ENCODE data around the gene GPR155. TPM values are rescaled to one million over a fixed set of nuclear protein-coding genes. Genes with fewer than 3 reads are reported as not detected.
"Not testable (repeated sequence)": the region's sequence is repeated elsewhere in the genome, so short reads cannot be mapped to it uniquely, and the experiment has no call there.

Gene GPR155
- total and polyA plus RNA-seq, 7 donors: 1.0 to 9.7 (median 5.1) TPM

DNA sequence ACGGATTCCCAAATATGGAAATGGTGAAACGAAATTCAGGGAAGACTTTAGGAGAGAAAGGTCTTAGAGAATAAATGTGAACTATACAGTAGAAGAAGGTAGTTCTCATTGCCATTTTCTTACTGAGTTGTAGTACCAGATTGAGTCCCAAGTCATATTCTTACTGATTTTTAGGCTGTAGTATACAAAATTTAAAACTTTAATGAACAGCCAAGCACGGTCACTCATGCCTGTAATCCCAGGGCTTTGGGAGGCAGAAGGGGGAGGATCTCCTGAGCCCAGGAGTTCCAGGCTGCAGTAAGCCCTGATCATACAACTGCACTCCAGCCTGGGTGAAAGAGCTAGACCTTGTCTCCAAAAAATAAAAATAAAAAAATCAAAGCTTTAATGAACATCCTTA, 89.1 kb downstream of the GPR155 start:
- ATAC-seq: no peak
- H3K9me3 ChIP-seq: no peaks in the 10 kb centered on the region
- H3K4me1 ChIP-seq: peaks cover 22% of the 10 kb centered on the region
- no peak overlapping the region for H3K27ac ChIP-seq
- DNase-seq: no peak
- 70 to 78% (median 72%) methylated on average over 3 of the region's 3 CpGs for WGBS, 3 donors
- peaks cover 4 to 39% of the 10 kb centered on the region in 2 donors for H3K36me3 ChIP-seq (ENCODE audit: insufficient read depth in 1 of 2, low read depth in 1 of 2)
- intact Hi-C loops (cut with DNase I): no loop called here
- no peaks in the 10 kb centered on the region for H3K27me3 ChIP-seq (ENCODE audit: insufficient read depth in 3 of 3, low read length in 2 of 3)
- H3K4me3 ChIP-seq: no peak overlapping the region
- TF ChIP-seq, protein P1, sequence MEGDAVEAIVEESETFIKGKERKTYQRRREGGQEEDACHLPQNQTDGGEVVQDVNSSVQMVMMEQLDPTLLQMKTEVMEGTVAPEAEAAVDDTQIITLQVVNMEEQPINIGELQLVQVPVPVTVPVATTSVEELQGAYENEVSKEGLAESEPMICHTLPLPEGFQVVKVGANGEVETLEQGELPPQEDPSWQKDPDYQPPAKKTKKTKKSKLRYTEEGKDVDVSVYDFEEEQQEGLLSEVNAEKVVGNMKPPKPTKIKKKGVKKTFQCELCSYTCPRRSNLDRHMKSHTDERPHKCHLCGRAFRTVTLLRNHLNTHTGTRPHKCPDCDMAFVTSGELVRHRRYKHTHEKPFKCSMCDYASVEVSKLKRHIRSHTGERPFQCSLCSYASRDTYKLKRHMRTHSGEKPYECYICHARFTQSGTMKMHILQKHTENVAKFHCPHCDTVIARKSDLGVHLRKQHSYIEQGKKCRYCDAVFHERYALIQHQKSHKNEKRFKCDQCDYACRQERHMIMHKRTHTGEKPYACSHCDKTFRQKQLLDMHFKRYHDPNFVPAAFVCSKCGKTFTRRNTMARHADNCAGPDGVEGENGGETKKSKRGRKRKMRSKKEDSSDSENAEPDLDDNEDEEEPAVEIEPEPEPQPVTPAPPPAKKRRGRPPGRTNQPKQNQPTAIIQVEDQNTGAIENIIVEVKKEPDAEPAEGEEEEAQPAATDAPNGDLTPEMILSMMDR (IDR thresholded peaks at IDR 0.05): no peak

DNA sequence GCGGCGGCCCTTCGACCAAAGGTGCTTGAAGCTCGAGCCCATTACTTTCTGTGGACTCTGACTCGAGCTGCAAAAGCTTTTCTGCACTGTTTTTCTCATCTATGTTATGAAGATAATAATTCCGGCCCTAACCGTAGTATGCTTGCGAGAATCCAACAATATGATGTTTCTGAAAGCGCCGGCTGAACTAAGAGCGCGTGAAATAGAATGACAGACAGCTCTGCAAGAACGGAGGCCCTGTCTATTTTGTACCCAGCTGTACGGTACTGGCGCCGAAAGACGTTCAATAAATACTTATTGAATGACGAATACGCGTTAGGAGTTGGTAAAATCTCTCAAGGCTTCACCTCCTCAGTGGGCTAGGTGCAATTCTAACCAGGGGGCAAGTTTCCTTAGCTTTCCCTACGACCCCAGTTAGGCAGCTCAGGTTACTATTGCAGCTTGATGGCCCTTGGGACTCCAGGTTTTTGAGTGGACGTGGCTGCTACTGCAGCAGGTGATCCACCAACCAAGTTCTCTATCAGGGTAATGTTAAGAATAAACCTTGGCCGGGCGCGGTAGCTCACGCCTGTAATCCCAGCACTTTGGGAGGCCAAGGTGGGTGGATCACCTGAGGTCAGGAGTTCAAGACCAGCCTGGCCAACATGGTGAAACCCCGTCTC, 90.7 kb downstream of the GPR155 start:
- H3K27ac ChIP-seq: peak overlapping the region; percentile 88
- DNase-seq (no peak), ATAC-seq (peak; percentile 31 to 59 (median 38))
- TF ChIP-seq, protein P1 (IDR thresholded peaks at IDR 0.05): no peak
- intact Hi-C loops (cut with DNase I): no loop called here
- H3K9me3 ChIP-seq: no peaks in the 10 kb centered on the region
- 8 to 14% (median 12%) methylated on average over 27 of the region's 27 CpGs for WGBS, 3 donors
- H3K4me3 ChIP-seq: peak overlapping the region; percentile 83
- H3K4me1 ChIP-seq: peaks cover 22% of the 10 kb centered on the region
- no peaks in the 10 kb centered on the region for H3K27me3 ChIP-seq (ENCODE audit: insufficient read depth in 3 of 3, low read length in 2 of 3)
- H3K36me3 ChIP-seq (ENCODE audit: insufficient read depth in 1 of 2, low read depth in 1 of 2): peaks cover 0 to 28% of the 10 kb centered on the region in 2 donors

DNA sequence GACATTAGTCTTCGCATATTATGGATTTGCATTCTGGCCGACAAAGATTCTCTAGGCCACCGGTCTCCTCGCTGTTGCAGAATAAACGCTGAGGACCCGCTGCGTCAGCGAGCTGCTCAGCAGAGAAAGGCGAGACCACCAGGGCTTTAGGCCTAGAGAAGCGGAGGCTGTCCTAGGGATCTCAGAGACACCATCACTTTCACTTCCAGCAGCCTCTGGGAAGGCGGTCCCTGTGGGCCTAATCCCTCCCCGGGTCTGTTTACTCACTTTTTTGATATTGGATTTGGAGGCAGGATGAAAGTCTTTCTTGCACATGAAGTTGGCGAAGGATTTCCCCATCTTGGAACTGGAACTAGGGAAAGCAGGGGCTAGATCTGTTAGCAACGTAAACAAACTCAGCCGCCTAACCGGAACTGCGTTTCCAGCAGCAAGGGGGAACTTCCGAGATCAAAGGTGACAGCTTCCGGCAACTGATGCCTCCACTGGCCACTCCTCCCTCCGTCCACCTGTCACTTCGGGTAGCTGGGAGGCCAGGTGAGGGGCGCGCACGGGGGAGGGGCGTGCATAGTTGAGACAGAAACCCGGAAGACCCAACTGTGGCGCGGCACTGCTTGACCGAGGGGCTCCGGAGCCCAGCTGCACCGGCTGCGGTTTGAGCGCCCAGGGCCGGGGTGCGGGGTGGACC, 91.4 kb downstream of the GPR155 start, which contains the start of gene SCRN3:
Gene SCRN3, plus strand, starts transcription at position 447 of the 685 bp plus-strand sequence. CDS start 2,554 bp downstream, outside the sequence.
- Histone ChIP-seq H3K9me3 (no peaks in the 10 kb centered on the region), H3K27ac (peak within 1 kb of the TSS; percentile 88), H3K4me1 (peaks cover 22% of the 10 kb centered on the region), H3K4me3 (peak within 1 kb of the TSS; percentile 83), H3K27me3 (ENCODE audit: insufficient read depth in 3 of 3, low read length in 2 of 3) (no peaks in the 10 kb centered on the region), H3K36me3 (ENCODE audit: insufficient read depth in 1 of 2, low read depth in 1 of 2) (peaks cover 0 to 25% of the 10 kb centered on the region in 2 donors)
- ATAC-seq (peak; percentile 94 to 99 (median 97)), DNase-seq (peak; percentile 63 to 86)
- 0 to 1% (median 0%) methylated on average over 35 of the region's 35 CpGs for WGBS, 3 donors
- TF ChIP-seq, protein P1 (IDR thresholded peaks at IDR 0.05): no peak
- intact Hi-C loops (cut with DNase I): no loop called here

DNA sequence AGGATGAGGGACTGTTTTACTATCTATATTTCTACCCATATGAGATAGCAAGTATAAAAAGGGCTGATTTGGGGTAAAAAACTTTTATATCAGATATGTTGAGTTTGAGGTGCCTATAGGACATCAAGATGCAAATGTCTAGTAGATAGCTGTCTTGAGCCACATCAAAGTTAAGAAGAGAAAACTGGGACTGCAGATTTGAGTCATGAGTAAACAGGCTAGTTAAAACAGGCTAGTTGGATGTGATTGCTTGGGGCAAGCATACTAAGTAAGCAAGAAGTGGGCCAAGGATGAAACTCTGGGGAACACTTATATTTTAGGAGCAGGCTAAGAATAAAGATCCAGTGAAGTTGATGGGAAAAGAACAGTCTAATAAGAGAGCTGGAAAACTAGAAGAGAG, 94.1 kb downstream of the GPR155 start:
- H3K27me3 ChIP-seq (ENCODE audit: insufficient read depth in 3 of 3, low read length in 2 of 3): no peaks in the 10 kb centered on the region
- H3K27ac ChIP-seq: no peak overlapping the region
- DNase-seq (no peak), ATAC-seq (no peak)
- no peaks in the 10 kb centered on the region for H3K9me3 ChIP-seq
- intact Hi-C loops (cut with DNase I): no loop called here
- TF ChIP-seq, protein P1 (IDR thresholded peaks at IDR 0.05): no peak
- peaks cover 0 to 29% of the 10 kb centered on the region in 2 donors for H3K36me3 ChIP-seq (ENCODE audit: insufficient read depth in 1 of 2, low read depth in 1 of 2)
- no peak overlapping the region for H3K4me3 ChIP-seq
- peaks cover 22% of the 10 kb centered on the region for H3K4me1 ChIP-seq

DNA sequence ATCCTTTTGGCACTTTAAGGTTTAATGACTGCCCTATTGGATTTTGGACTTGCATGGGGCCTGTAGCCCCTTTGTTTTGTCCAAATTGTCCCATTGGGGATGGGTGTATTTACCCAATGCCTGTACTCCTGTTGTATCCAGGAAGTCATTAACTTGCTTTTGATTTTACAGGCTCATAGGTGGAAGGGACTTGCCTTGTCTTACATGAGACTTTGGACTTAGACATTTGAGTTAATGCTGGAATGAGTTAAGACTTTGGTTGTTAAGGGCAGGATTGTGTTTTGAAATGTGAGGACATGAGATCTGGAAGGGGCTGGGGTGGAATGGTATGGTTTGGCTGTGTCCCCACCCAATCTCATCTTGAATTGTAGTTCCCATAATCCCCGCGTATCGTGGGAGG, 96.5 kb downstream of the GPR155 start:
- H3K9me3 ChIP-seq; intact Hi-C loops (cut with DNase I); H3K27me3 ChIP-seq (ENCODE audit: insufficient read depth in 3 of 3, low read length in 2 of 3); DNase-seq; H3K27ac ChIP-seq; ATAC-seq; H3K4me3 ChIP-seq: not testable (repeated sequence)
- WGBS, 3 donors: 95 to 100% (median 99%) methylated on average over 3 of the region's 3 CpGs
- Histone ChIP-seq H3K4me1 (peaks cover 19% of the 10 kb centered on the region), H3K36me3 (ENCODE audit: insufficient read depth in 1 of 2, low read depth in 1 of 2) (peaks cover 6 to 53% of the 10 kb centered on the region in 2 donors)

Measured in psoas muscle (tissue), 8 donors.